PFSK-1 (cell line): ENCODE measurements around the gene NKAIN2.

Experiments
- FOXP2 ChIP-seq: optimal IDR thresholded peaks from 2 replicates; pipeline ENCODE3; 2011; ENCODE audit warnings: borderline replicate concordance, control low read depth, inconsistent platforms; ENCODE audit not compliant: insufficient read depth; ENCODE audit errors: extremely low read length, extremely low read depth
- POLR2AphosphoS5 ChIP-seq: IDR thresholded peaks from 2 replicates; pipeline ENCODE4 v1.6.1; 2012; ENCODE audit warnings: low read depth, mild to moderate bottlenecking, control low read depth, low read length, moderate library complexity
- SIN3A ChIP-seq: IDR thresholded peaks from 2 replicates; pipeline ENCODE4 v1.6.1; 2012; ENCODE audit warnings: mild to moderate bottlenecking, low read length, moderate library complexity, borderline replicate concordance; ENCODE audit not compliant: insufficient read depth
- TAF1 ChIP-seq: IDR thresholded peaks from 2 replicates; pipeline ENCODE4 v1.6.1; 2012; ENCODE audit warnings: low read length, control low read depth, borderline replicate concordance; ENCODE audit not compliant: insufficient read depth
- TF ChIP-seq, protein P1 (sequence below), 2 experiments: IDR thresholded peaks; 2 replicates each; pipeline versions ENCODE4 v1.6.1 to v1.8.0; 2011 to 2012; ENCODE audit warnings: low read depth in 2 of 2, low read length in 2 of 2, control low read depth in 1 of 2, inconsistent platforms in 1 of 2, mild to moderate bottlenecking in 1 of 2, moderate library complexity in 1 of 2; ENCODE audit not compliant: insufficient read depth in 1 of 2

The NKAIN2 gene

DNA sequence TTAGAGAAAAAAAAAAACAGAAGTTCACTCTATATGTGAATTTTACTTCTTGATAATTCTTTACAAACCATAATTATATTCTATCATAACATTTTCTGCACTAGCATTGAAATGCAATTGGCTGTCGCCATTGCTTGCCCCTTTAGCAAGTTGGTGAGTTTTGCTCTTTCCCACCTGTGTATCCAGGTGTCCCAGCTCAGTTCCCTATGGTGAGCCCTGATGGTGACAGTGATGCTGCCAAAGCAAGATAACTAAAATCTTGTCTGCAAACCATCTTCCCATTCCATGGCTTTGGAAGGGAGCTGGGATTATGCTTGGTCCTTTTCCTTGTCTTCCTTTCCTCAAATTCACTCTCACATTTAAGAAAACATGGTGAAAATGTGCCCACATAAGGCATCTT is 429.6 kb downstream of the NKAIN2 start:
- TF ChIP-seq POLR2AphosphoS5 = no peak
- TF ChIP-seq SIN3A = no peak
- TF ChIP-seq, protein P1, sequence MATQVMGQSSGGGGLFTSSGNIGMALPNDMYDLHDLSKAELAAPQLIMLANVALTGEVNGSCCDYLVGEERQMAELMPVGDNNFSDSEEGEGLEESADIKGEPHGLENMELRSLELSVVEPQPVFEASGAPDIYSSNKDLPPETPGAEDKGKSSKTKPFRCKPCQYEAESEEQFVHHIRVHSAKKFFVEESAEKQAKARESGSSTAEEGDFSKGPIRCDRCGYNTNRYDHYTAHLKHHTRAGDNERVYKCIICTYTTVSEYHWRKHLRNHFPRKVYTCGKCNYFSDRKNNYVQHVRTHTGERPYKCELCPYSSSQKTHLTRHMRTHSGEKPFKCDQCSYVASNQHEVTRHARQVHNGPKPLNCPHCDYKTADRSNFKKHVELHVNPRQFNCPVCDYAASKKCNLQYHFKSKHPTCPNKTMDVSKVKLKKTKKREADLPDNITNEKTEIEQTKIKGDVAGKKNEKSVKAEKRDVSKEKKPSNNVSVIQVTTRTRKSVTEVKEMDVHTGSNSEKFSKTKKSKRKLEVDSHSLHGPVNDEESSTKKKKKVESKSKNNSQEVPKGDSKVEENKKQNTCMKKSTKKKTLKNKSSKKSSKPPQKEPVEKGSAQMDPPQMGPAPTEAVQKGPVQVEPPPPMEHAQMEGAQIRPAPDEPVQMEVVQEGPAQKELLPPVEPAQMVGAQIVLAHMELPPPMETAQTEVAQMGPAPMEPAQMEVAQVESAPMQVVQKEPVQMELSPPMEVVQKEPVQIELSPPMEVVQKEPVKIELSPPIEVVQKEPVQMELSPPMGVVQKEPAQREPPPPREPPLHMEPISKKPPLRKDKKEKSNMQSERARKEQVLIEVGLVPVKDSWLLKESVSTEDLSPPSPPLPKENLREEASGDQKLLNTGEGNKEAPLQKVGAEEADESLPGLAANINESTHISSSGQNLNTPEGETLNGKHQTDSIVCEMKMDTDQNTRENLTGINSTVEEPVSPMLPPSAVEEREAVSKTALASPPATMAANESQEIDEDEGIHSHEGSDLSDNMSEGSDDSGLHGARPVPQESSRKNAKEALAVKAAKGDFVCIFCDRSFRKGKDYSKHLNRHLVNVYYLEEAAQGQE (IDR thresholded peaks at IDR 0.05; ENCODE audit: insufficient read depth in 1 of 2, low read depth in 2 of 2, low read length in 2 of 2) = no peak
- TF ChIP-seq FOXP2 = no peak
- TF ChIP-seq TAF1 = no peak

DNA sequence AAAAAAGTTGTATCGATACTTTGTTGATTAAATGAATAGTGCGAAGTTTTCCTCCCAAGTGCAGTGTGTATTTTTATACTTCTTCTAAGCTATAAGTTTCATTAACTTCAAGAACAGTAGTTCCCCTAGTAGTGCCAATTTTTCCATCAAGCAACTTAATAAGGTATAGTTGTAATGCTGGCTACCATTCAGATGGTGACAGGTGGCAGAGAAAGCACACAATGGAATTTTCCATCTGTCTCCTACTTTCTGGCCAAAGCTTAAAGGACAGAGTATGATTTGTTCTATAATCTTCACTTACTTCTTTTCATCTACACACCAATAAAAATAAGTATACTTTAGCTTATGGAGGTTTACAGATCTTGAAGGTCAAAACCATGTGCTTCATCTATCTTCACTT is 431.1 kb downstream of the NKAIN2 start:
- no peak for TF ChIP-seq FOXP2
- TF ChIP-seq, protein P1 (IDR thresholded peaks at IDR 0.05; ENCODE audit: insufficient read depth in 1 of 2, low read depth in 2 of 2, low read length in 2 of 2) = no peak
- TF ChIP-seq POLR2AphosphoS5 = no peak
- no peak for TF ChIP-seq TAF1

DNA sequence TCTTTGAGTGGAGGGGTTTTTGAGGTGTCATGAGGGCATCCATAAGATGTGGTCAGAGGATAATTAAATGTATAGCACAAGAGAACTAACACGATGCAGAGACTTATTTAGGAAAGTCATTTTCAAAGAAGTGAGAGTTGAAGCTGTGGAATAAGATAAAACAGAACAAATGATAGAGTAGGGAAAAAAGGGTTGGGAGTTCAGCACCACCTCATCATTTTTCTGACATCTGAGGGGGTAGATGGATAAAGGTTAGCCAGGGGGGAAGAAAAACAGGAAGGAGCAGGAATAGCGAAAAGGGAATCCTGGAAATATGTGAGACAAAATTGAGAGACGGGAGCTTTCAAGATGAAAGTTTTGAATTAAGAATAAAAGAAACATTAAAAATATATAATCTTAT is 434.2 kb downstream of the NKAIN2 start:
- TF ChIP-seq FOXP2 (no peak), SIN3A (no peak), TAF1 (no peak), POLR2AphosphoS5 (no peak)
- TF ChIP-seq, protein P1 (IDR thresholded peaks at IDR 0.05; ENCODE audit: insufficient read depth in 1 of 2, low read depth in 2 of 2, low read length in 2 of 2) = no peak

- TF ChIP-seq FOXP2 (no peak), SIN3A (no peak), POLR2AphosphoS5 (no peak), TAF1 (no peak)
- TF ChIP-seq, protein P1 (IDR thresholded peaks at IDR 0.05; ENCODE audit: insufficient read depth in 1 of 2, low read depth in 2 of 2, low read length in 2 of 2) = no peak
Measured at GRCh38 chr6:124254941-124255685, 451.4 kb downstream of the NKAIN2 start.
